GM21390 (cell line): ENCODE data around the gene EPOP.

Experiments used
- ATAC-seq: cut with Tn5 transposase; IDR thresholded peaks from one replicate; pipeline ENCODE4 v1.9.1; 2021; ENCODE audit not compliant: unreplicated experiment

The EPOP gene

GRCh38 chr17:38676706-38677504 is 2.1 kb upstream of the EPOP start:
- ATAC-seq, result no peak

- ATAC-seq, result peak; percentile 21
Observed at GRCh38 chr17:38674014-38674748, 576 bp downstream of the EPOP start.

GRCh38 chr17:38673707-38674013 is 1.1 kb downstream of the EPOP start:
- ATAC-seq, result no peak

- no peak for ATAC-seq
Observed at GRCh38 chr17:38672788-38673706, 1.7 kb downstream of the EPOP start.

GRCh38 chr17:38671939-38672720 is 2.6 kb downstream of the EPOP start:
- no peak for ATAC-seq

- no peak for ATAC-seq
Observed at GRCh38 chr17:38669520-38669919, 5.2 kb downstream of the EPOP start.

- no peak for ATAC-seq
Observed at GRCh38 chr17:38667787-38668122, 7.0 kb downstream of the EPOP start.

GRCh38 chr17:38667099-38667786 is 7.5 kb downstream of the EPOP start:
- no peak for ATAC-seq

GRCh38 chr17:38663964-38664644 is 10.7 kb downstream of the EPOP start:
- ATAC-seq, result no peak

GRCh38 chr17:38663125-38663751 is 11.5 kb downstream of the EPOP start:
- ATAC-seq, result no peak

- no peak for ATAC-seq
Observed at GRCh38 chr17:38660097-38661025, 14.4 kb downstream of the EPOP start.

GRCh38 chr17:38659415-38659814 is 15.3 kb downstream of the EPOP start:
- no peak for ATAC-seq

- no peak for ATAC-seq
Observed at GRCh38 chr17:38658741-38659345, 15.9 kb downstream of the EPOP start.

- ATAC-seq, result no peak
Observed at GRCh38 chr17:38657824-38658740, 16.7 kb downstream of the EPOP start.

- no peak for ATAC-seq
Observed at GRCh38 chr17:38656959-38657823, 17.6 kb downstream of the EPOP start.
